Endothelial cell of umbilical vein (primary cell): ENCODE measurements around the gene KANK2. TPM values are rescaled to one million over a fixed set of nuclear protein-coding genes. Genes with fewer than 3 reads are reported as not detected.

Source experiments
- BruUV-seq: library from RNA; stranded (reverse); fragments of 400-500 nt; replicated peaks from 2 replicates; lab custom pipeline; 2021; lab: Mats Ljungman, UMichigan
- CTCF ChIA-PET: fragments of 300-600, 350-600 bp; sonication (Branson Sonifier 250); formaldehyde crosslinking; loops from one replicate; lab custom pipeline; 2021; ENCODE audit warnings: antibody characterized with exemption, inconsistent platforms; lab: Charles Lee
- POLR2A ChIA-PET: fragments of 300-600, 350-600 bp; sonication (Branson Sonifier 250); formaldehyde crosslinking; loops from one replicate; lab custom pipeline; 2021; ENCODE audit warnings: antibody characterized with exemption, inconsistent platforms; lab: Charles Lee
- DNase-seq: peaks from one replicate; pipeline ENCODE4 v3.0.0-alpha.2; 2011; ENCODE audit warnings: low read depth, low spot score
- FAIRE-seq: peaks from 2 replicates; lab custom pipeline; 2011; peaks lifted over from hg19 to GRCh38; lab: Jason Lieb, UNC
- H2AFZ ChIP-seq: 2 replicates; pipeline ENCODE4 v1.6.0; 2012; ENCODE audit warnings: low read depth, low read length, control low read depth, inconsistent platforms
- H3K27ac ChIP-seq: 2 replicates; pipeline ENCODE4 v1.5.1; 2011; ENCODE audit warnings: low read depth, mild to moderate bottlenecking, control low read depth, low read length, moderate library complexity; ENCODE audit not compliant: insufficient read depth
- H3K27me3 ChIP-seq, 2 experiments: 2 replicates each; pipeline versions ENCODE4 v1.6.0 to v1.6.1; 2011; ENCODE audit warnings: low read length in 2 of 2, mixed read lengths in 1 of 2; ENCODE audit not compliant: control insufficient read depth in 2 of 2, insufficient read depth in 2 of 2
- H3K36me3 ChIP-seq, 2 experiments: 2 replicates in 1 of 2; 3 replicates in 1 of 2; pipeline ENCODE4 v1.5.1; 2011; ENCODE audit warnings: low read length in 2 of 2, mild to moderate bottlenecking in 1 of 2, moderate library complexity in 1 of 2; ENCODE audit not compliant: control insufficient read depth in 2 of 2, insufficient read depth in 2 of 2; ENCODE audit errors: extremely low read depth in 1 of 2
- H3K4me1 ChIP-seq: 3 replicates; pipeline ENCODE4 v1.5.1; 2011; ENCODE audit warnings: mild to moderate bottlenecking, low read length; ENCODE audit not compliant: control insufficient read depth, insufficient read depth; ENCODE audit errors: extremely low read depth
- H3K4me2 ChIP-seq: 2 replicates; pipeline ENCODE4 v1.6.1; 2011; ENCODE audit warnings: low read length, control low read depth, mixed read lengths; ENCODE audit not compliant: insufficient read depth
- H3K4me3 ChIP-seq, 3 experiments: fragments of 200-600 bp in 1 of 3; sonication (generic), shearing (Covaris generic) in 1 of 3; replicated peaks in 1 of 3; 2 replicates each; pipeline ENCODE4 v1.5.1; 2011 to 2016; ENCODE audit warnings: control low read depth in 3 of 3, low read length in 3 of 3, mild to moderate bottlenecking in 2 of 3, inconsistent platforms in 1 of 3, low read depth in 1 of 3, moderate library complexity in 1 of 3; ENCODE audit not compliant: insufficient read depth in 1 of 3
- H3K79me2 ChIP-seq: 2 replicates; pipeline ENCODE4 v1.6.0; 2012; ENCODE audit warnings: low read length, inconsistent platforms; ENCODE audit not compliant: control insufficient read depth, insufficient read depth
- H3K9ac ChIP-seq: replicated peaks from 2 replicates; pipeline ENCODE3; 2011; ENCODE audit warnings: low read length, control low read depth; ENCODE audit not compliant: insufficient read depth; ENCODE audit errors: extremely low read depth
- H3K9me1 ChIP-seq: replicated peaks from 3 replicates; pipeline ENCODE4 v1.6.0; 2011; ENCODE audit warnings: mild to moderate bottlenecking, low read length; ENCODE audit not compliant: control insufficient read depth, insufficient read depth; ENCODE audit errors: extremely low read depth
- H3K9me3 ChIP-seq: replicated peaks from 2 replicates; pipeline ENCODE4 v1.5.1; 2012; ENCODE audit warnings: low read length, inconsistent platforms; ENCODE audit not compliant: control insufficient read depth, insufficient read depth
- H4K20me1 ChIP-seq: replicated peaks from 2 replicates; pipeline ENCODE3; 2011; ENCODE audit warnings: mild to moderate bottlenecking, low read length; ENCODE audit not compliant: control insufficient read depth, insufficient read depth; ENCODE audit errors: extremely low read depth
- CTCF ChIP-seq, 2 donors: IDR thresholded peaks; 1 replicate in 1 of 2; 2 replicates in 1 of 2; pipeline ENCODE4 v1.5.1; 2011; ENCODE audit warnings: low read length in 2 of 2, mild to moderate bottlenecking in 2 of 2, moderate library complexity in 2 of 2, control low read depth in 1 of 2, inconsistent platforms in 1 of 2, low read depth in 1 of 2; ENCODE audit not compliant: insufficient read depth in 1 of 2; ENCODE audit errors: extremely low read depth in 1 of 2
- EZH2 ChIP-seq: IDR thresholded peaks from 2 replicates; pipeline ENCODE4 v1.6.1; 2012; ENCODE audit warnings: borderline replicate concordance, low read depth, mild to moderate bottlenecking, moderate library complexity, low read length, inconsistent platforms; ENCODE audit not compliant: severe bottlenecking
- FOS ChIP-seq: IDR thresholded peaks from 2 replicates; pipeline ENCODE4 v1.6.1; 2011; ENCODE audit warnings: mild to moderate bottlenecking, low read length, moderate library complexity, borderline replicate concordance; ENCODE audit not compliant: insufficient read depth
- GATA2 ChIP-seq: IDR thresholded peaks from 2 replicates; pipeline ENCODE4 v1.7.0; 2011; ENCODE audit warnings: low read depth, mild to moderate bottlenecking, moderate library complexity, mixed read lengths, low read length; ENCODE audit not compliant: insufficient read length, insufficient read depth
- JUN ChIP-seq: IDR thresholded peaks from 2 replicates; pipeline ENCODE4 v1.6.1; 2011; ENCODE audit warnings: borderline replicate concordance, low read depth; ENCODE audit not compliant: insufficient read length, insufficient read depth
- MAX ChIP-seq: IDR thresholded peaks from 2 replicates; pipeline ENCODE4 v1.6.1; 2011; ENCODE audit not compliant: insufficient read depth, insufficient read length
- MYC ChIP-seq: IDR thresholded peaks from one replicate; pipeline ENCODE4 v1.6.1; 2011; ENCODE audit warnings: mild to moderate bottlenecking, low read depth, low read length
- POLR2A ChIP-seq: IDR thresholded peaks from 2 replicates; pipeline ENCODE4 v1.6.1; 2012; ENCODE audit warnings: low read depth, mild to moderate bottlenecking, control low read depth, low read length
- POLR2AphosphoS5 ChIP-seq: IDR thresholded peaks from 2 replicates; pipeline ENCODE4 v1.6.1; 2012; ENCODE audit warnings: low read depth, mild to moderate bottlenecking, control low read depth, low read length, moderate library complexity; ENCODE audit not compliant: insufficient read depth
- dilution Hi-C: fragments of 300-500 bp; cut with MboI; formaldehyde crosslinking; loops from one replicate; pipeline ENCODE4 v1.15.0; 2019; ENCODE audit warnings: low sequenced_read_pairs; ENCODE audit not compliant: extremely low pct_ligation_motif_present
- intact Hi-C: fragments of 100-400 bp; cut with micrococcal nuclease; formaldehyde crosslinking; loops from one replicate; pipeline ENCODE4 v1.10.0; 2022
- polyA plus RNA-seq, 4 experiments: library from polyadenylated mRNA; depleted of rRNA in 3 of 4; stranded (reverse) in 3 of 4; unstranded in 1 of 4; fragments of >200 nt; gene quantifications; 2 replicates each; pipeline versions ENCODE4 v1.2.1 to v1.2.3, GENCODE V29; 2011 to 2012; ENCODE audit warnings: missing spikeins in 1 of 4
- total RNA-seq: library from RNA; stranded (reverse); gene quantifications from 2 replicates; pipeline ENCODE4 v1.2.3, GENCODE V29; 2021

Gene KANK2
- total and polyA plus RNA-seq, 2 donors (not counting 3 experiments of a cell fraction or from before 2014, with no cell fraction given), result 41.7 to 77.9 TPM

GRCh38 chr19:11196406-11197287 lies 698 bp downstream of the KANK2 start:
- TSS peak; percentile 32 for BruUV-seq
- Histone ChIP-seq H3K9me1 (no peaks in the 10 kb centered on the region), H3K27ac (peak overlapping the region; percentile 71), H3K27me3 (no peaks in the 10 kb centered on the region), H3K79me2 (peaks cover 33% of the 10 kb centered on the region), H3K9me3 (no peaks in the 10 kb centered on the region), H3K4me1 (peaks cover 19% of the 10 kb centered on the region), H3K9ac (peak overlapping the region; percentile 81), H3K4me3 (peak overlapping the region; percentile 52 to 87 (median 69)), H3K36me3 (peaks cover 10 to 30% of the 10 kb centered on the region in 2 experiments), H4K20me1 (no peaks in the 10 kb centered on the region), H2AFZ (peak overlapping the region; percentile 34), H3K4me2 (peak overlapping the region; percentile 59)
- DNase-seq (peak; percentile 46), FAIRE-seq (peak; percentile 43)
- intact Hi-C loops (loop anchor here (1.0 to 2.0 kb wide), 3 partner anchors 18 to 54 kb away; no protein-coding TSS in a partner anchor), dilution Hi-C loops (no loop called here)
- CTCF ChIA-PET, result interaction anchor here (1.9 to 2.0 kb wide), 2 partner anchors 58 to 70 kb away, joined by 6 to 10 read pairs; no protein-coding TSS in a partner anchor
- POLR2A ChIA-PET, result no interaction called here
- TF ChIP-seq POLR2A (no peak), MYC (no peak), EZH2 (no peak), CTCF (IDR thresholded peaks at IDR 0.05; ENCODE audit: extremely low read depth in 1 of 2, insufficient read depth in 1 of 2, low read depth in 1 of 2, low read length in 2 of 2) (no peak), JUN (no peak), GATA2 (no peak), MAX (no peak), FOS (no peak), POLR2AphosphoS5 (no peak)
